ENCODE data around the gene PSMC3IP.
"Not testable (repeated sequence)": the region's sequence is repeated elsewhere in the genome, so short reads cannot be mapped to it uniquely, and the experiment has no call there.

DNA sequence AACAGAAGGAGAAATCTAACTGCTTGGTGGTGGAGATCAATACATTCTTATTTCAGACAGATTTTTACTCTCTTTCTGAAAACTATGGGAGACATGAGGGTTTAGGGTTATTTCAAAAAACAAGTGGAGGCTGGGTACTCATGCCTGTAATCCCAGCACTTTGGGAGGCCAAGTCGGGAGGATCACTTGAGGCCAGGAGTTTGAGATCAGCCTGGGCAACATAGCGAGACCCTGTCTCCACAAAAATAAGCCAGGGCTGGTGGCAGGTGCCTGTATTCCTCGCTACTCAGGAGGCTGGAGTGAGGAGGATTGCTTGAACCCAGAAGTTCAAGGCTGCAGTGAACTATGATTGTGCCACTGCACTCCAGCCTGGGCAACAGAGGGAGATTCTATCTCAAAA lies 44.5 kb upstream of the PSMC3IP start:
- not testable (repeated sequence) for TF ChIP-seq POLR2A (IDR thresholded peaks at IDR 0.05; ENCODE audit: low read length); GATA1 (IDR thresholded peaks at IDR 0.05; ENCODE audit: low read depth, low read length)

Measured in erythroblast (primary cell).